PC-9 (cell line): Measurements from ENCODE around the gene CDHR2. TPM values are rescaled to one million over a fixed set of nuclear protein-coding genes. Genes with fewer than 3 reads are reported as not detected.

ENCODE experiments used
- BruUV-seq: library from RNA; stranded (reverse); fragments of 400-500 nt; replicated peaks from 2 replicates; lab custom pipeline; 2021; lab: Mats Ljungman, UMichigan
- CTCF ChIA-PET: fragments of 300-600 bp; sonication (Branson Sonifier 250); formaldehyde crosslinking; loops from one replicate; lab custom pipeline; 2022; ENCODE audit warnings: antibody characterized with exemption; lab: Charles Lee
- POLR2A ChIA-PET: fragments of 300-600 bp; sonication (Branson Sonifier 250); formaldehyde crosslinking; loops from one replicate; lab custom pipeline; 2022; ENCODE audit warnings: antibody characterized with exemption; ENCODE audit not compliant: unreplicated experiment; lab: Charles Lee
- DNase-seq, 2 experiments: peaks; one replicate each; pipeline versions ENCODE4 v3.0.0 to v3.0.0-alpha.2; 2015 to 2022; ENCODE audit warnings: mixed read lengths in 1 of 2
- H2AFZ ChIP-seq: fragments of 200-600 bp; sonication (generic); 2 replicates; pipeline ENCODE4 v1.8.1; 2017; ENCODE audit warnings: antibody characterized with exemption
- H3F3A ChIP-seq: fragments of 200-600 bp; sonication (generic); 2 replicates; pipeline ENCODE4 v1.8.1; 2017; ENCODE audit warnings: antibody characterized with exemption, mild to moderate bottlenecking, low read depth; ENCODE audit not compliant: insufficient read depth
- H3K27ac ChIP-seq: fragments of 200-600 bp; sonication (generic); 2 replicates; pipeline ENCODE4 v1.6.1; 2016; ENCODE audit warnings: mixed run types
- H3K27me3 ChIP-seq: fragments of 200-600 bp; sonication (generic); 2 replicates; pipeline ENCODE4 v1.6.1; 2016; ENCODE audit warnings: low read depth, mixed run types; ENCODE audit not compliant: insufficient read depth
- H3K36me3 ChIP-seq: fragments of 200-600 bp; sonication (generic); 2 replicates; pipeline ENCODE4 v1.6.1; 2016; ENCODE audit warnings: low read depth, mixed run types
- H3K4me1 ChIP-seq: fragments of 200-600 bp; sonication (generic); replicated peaks from 2 replicates; pipeline ENCODE4 v1.6.1; 2016; ENCODE audit warnings: mixed run types; ENCODE audit not compliant: insufficient read depth
- H3K4me2 ChIP-seq: fragments of 200-600 bp; sonication (generic); 2 replicates; pipeline ENCODE4 v1.6.1; 2017; ENCODE audit warnings: mixed run types
- H3K4me3 ChIP-seq: fragments of 200-600 bp; sonication (generic); 2 replicates; pipeline ENCODE4 v1.6.1; 2016; ENCODE audit warnings: mixed run types
- H3K79me2 ChIP-seq: fragments of 200-600 bp; sonication (generic); 2 replicates; pipeline ENCODE4 v1.6.1; 2017; ENCODE audit warnings: low read depth, mixed run types
- H3K9me2 ChIP-seq: fragments of 200-600 bp; sonication (generic); 2 replicates; pipeline ENCODE4 v1.8.1; 2017; ENCODE audit warnings: mild to moderate bottlenecking; ENCODE audit not compliant: insufficient read depth
- H3K9me3 ChIP-seq: fragments of 200-600 bp; sonication (generic); 2 replicates; pipeline ENCODE4 v1.8.1; 2016; ENCODE audit warnings: low read depth; ENCODE audit not compliant: insufficient read depth
- H4K20me1 ChIP-seq: fragments of 200-600 bp; sonication (generic); 2 replicates; pipeline ENCODE4 v1.8.1; 2017; ENCODE audit not compliant: insufficient read depth
- CTCF ChIP-seq: fragments of 200-600 bp; sonication (generic); conservative IDR thresholded peaks from 2 replicates; pipeline ENCODE4 v1.6.1; 2017; ENCODE audit warnings: mixed run types, antibody characterized with exemption, mild to moderate bottlenecking, moderate library complexity
- EZH2 ChIP-seq: fragments of 200-600 bp; sonication (generic); IDR thresholded peaks from 2 replicates; pipeline ENCODE4 v1.8.0; 2017; ENCODE audit warnings: antibody characterized with exemption, low read depth
- intact Hi-C: fragments of 100-400 bp; cut with micrococcal nuclease; formaldehyde crosslinking; loops from one replicate; pipeline ENCODE4 v1.10.0; 2022; ENCODE audit not compliant: unreplicated experiment
- total RNA-seq: library from RNA; stranded (reverse); gene quantifications from 2 replicates; pipeline ENCODE4 v1.2.3, GENCODE V29; 2021

The CDHR2 gene
- total RNA-seq, 1 experiment from 2014 or later: not detected

DNA sequence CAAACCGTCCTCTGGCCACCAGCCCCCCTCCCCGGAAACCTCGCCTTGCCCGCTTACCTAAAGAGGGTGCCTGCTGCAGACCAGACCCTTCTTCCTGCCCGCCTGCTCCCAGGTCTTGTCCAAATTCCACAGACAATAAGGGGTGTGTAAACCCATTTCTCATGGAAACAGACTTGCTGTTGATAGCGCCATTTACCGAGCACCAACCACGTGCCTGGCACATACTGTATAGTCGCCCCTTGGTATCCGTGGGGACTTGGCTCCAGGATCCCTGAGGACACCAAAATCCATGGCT, 25.1 kb downstream of the CDHR2 start:
- Histone ChIP-seq H3K27ac (no peak overlapping the region), H3K27me3 (no peaks in the 10 kb centered on the region), H3K36me3 (no peaks in the 10 kb centered on the region), H3K9me3 (no peaks in the 10 kb centered on the region), H3K4me3 (no peak overlapping the region), H3K4me1 (0 out of 2 replicates have a peak, but pooled peaks cover 4% of the 10 kb centered on the region), H2AFZ (no peak overlapping the region), H4K20me1 (no peaks in the 10 kb centered on the region), H3K4me2 (no peak overlapping the region), H3K79me2 (no peaks in the 10 kb centered on the region), H3K9me2 (no peaks in the 10 kb centered on the region), H3F3A (peaks cover 10% of the 10 kb centered on the region; the same call in 1 of the 2 replicates)
- POLR2A ChIA-PET: no interaction called here
- intact Hi-C loops: loop anchor here (1.0 to 5.0 kb wide), 2 partner anchors 73 to 383 kb away; partner anchors contain the start of gene TSPAN17
- no TSS peak for BruUV-seq
- TF ChIP-seq EZH2 (no peak), CTCF (peak; percentile 28)
- DNase-seq: no peak
- CTCF ChIA-PET: interaction anchor here (0.6 kb wide), 1 partner anchor 13 kb away, joined by 3 read pairs; no protein-coding TSS in a partner anchor

- BruUV-seq: no TSS peak
- ChIA-PET CTCF (interaction anchor here (0.6 kb wide), 1 partner anchor 86 kb away, joined by 3 read pairs; no protein-coding TSS in a partner anchor), POLR2A (no interaction called here)
- H3K27ac ChIP-seq: no peak overlapping the region
- intact Hi-C loops: no loop called here
- no peaks in the 10 kb centered on the region for H3K36me3 ChIP-seq
- H3K79me2 ChIP-seq: no peaks in the 10 kb centered on the region
- H3K4me3 ChIP-seq: no peak overlapping the region
- no peaks in the 10 kb centered on the region for H4K20me1 ChIP-seq
- no peak for DNase-seq
- H3K9me3 ChIP-seq: no peaks in the 10 kb centered on the region
- peaks cover 10% of the 10 kb centered on the region; the same call in 1 of the 2 replicates for H3F3A ChIP-seq
- no peak overlapping the region for H2AFZ ChIP-seq
- H3K9me2 ChIP-seq: no peaks in the 10 kb centered on the region
- H3K27me3 ChIP-seq: no peaks in the 10 kb centered on the region
- H3K4me1 ChIP-seq: 0 out of 2 replicates have a peak, but pooled peaks cover 4% of the 10 kb centered on the region
- TF ChIP-seq CTCF (no peak), EZH2 (no peak)
- H3K4me2 ChIP-seq: no peak overlapping the region
Observed at GRCh38 chr5:176575066-176575465, 25.9 kb downstream of the CDHR2 start.

- no TSS peak for BruUV-seq
- intact Hi-C loops: no loop called here
- CTCF ChIA-PET: no interaction called here
Observed at GRCh38 chr5:176575488-176576422, 26.6 kb downstream of the CDHR2 start.

More at GRCh38 chr5:176575488-176576422, 26.6 kb downstream of the CDHR2 start:
- no peaks in the 10 kb centered on the region for H3K9me3 ChIP-seq
- no peak overlapping the region for H3K4me2 ChIP-seq
- no peak overlapping the region for H3K27ac ChIP-seq
- 0 out of 2 replicates have a peak, but pooled peaks cover 4% of the 10 kb centered on the region for H3K4me1 ChIP-seq
- DNase-seq: no peak
- no peaks in the 10 kb centered on the region for H3K27me3 ChIP-seq
- H3K36me3 ChIP-seq: no peaks in the 10 kb centered on the region
- H3K9me2 ChIP-seq: no peaks in the 10 kb centered on the region
- no peaks in the 10 kb centered on the region for H4K20me1 ChIP-seq
- H3K4me3 ChIP-seq: no peak overlapping the region
- TF ChIP-seq CTCF (no peak), EZH2 (no peak)
- H2AFZ ChIP-seq: no peak overlapping the region
- POLR2A ChIA-PET: no interaction called here
- peaks cover 10% of the 10 kb centered on the region; the same call in 1 of the 2 replicates for H3F3A ChIP-seq
- no peaks in the 10 kb centered on the region for H3K79me2 ChIP-seq
